ENCODE measurements around the gene PPFIA3. TPM values are rescaled to one million over a fixed set of nuclear protein-coding genes. Genes with fewer than 3 reads are reported as not detected.

PPFIA3 gene
- polyA plus RNA-seq, 2 of the 4 experiments (the other 2 are of a cell fraction): 3.2 to 7.3 TPM

DNA sequence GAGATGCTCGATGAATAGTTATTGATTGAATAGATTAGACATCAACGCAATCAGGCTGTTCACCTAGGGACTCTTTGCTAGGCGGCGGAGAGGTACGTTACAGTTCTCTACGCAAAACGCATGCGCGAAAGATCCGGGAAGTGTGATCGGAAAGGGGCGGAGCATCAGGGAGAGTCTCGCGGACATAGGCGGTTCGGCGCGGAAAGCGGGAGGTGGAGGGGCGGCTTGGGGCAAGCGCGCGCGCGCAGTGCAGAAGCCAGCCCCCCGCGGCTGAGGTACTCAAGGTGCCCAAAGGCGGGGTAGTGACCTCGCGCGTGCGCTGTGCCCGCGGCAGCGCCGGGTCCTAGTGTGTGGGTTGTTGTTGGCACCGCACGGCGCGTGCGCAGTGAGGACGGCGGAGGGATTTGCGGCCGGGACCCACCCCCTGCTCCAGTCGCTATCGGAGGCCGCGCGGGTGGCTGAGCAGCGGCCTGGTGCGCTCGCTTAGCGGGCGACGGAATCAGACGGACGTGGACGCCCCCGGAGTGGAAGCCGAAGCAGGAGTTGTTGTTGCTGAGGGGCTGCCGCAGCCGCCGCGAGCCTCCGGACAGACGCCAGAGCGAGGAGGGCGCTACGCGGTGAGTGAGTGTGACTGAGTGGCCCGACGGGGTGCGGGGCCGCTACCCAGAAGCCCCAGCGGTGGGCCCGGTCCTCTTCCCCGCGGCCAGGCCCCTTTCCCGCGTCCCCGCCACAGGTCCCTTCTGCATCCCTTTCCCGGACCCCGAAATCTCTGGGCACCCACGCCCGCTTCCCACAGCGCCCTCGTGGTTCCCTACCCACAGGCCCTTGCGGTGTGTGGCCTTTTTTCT is 34.1 kb upstream of the PPFIA3 start, which contains the start of gene SNRNP70 (continued):
- TF ChIP-seq, protein P1, sequence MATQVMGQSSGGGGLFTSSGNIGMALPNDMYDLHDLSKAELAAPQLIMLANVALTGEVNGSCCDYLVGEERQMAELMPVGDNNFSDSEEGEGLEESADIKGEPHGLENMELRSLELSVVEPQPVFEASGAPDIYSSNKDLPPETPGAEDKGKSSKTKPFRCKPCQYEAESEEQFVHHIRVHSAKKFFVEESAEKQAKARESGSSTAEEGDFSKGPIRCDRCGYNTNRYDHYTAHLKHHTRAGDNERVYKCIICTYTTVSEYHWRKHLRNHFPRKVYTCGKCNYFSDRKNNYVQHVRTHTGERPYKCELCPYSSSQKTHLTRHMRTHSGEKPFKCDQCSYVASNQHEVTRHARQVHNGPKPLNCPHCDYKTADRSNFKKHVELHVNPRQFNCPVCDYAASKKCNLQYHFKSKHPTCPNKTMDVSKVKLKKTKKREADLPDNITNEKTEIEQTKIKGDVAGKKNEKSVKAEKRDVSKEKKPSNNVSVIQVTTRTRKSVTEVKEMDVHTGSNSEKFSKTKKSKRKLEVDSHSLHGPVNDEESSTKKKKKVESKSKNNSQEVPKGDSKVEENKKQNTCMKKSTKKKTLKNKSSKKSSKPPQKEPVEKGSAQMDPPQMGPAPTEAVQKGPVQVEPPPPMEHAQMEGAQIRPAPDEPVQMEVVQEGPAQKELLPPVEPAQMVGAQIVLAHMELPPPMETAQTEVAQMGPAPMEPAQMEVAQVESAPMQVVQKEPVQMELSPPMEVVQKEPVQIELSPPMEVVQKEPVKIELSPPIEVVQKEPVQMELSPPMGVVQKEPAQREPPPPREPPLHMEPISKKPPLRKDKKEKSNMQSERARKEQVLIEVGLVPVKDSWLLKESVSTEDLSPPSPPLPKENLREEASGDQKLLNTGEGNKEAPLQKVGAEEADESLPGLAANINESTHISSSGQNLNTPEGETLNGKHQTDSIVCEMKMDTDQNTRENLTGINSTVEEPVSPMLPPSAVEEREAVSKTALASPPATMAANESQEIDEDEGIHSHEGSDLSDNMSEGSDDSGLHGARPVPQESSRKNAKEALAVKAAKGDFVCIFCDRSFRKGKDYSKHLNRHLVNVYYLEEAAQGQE (IDR thresholded peaks at IDR 0.05): peak; percentile 86
- TF ChIP-seq KDM5A (IDR thresholded peaks at IDR 0.05) (no peak), EHF (CRISPR knock-in tag; IDR thresholded peaks at IDR 0.05) (no peak), HOXB5 (CRISPR knock-in tag; IDR thresholded peaks at IDR 0.05) (no peak), EHMT2 (IDR thresholded peaks at IDR 0.05; ENCODE audit: low read depth) (no peak), JUN (IDR thresholded peaks at IDR 0.05) (peak; percentile 95 to 98), FOSL2 (IDR thresholded peaks at IDR 0.05) (no peak), FOSL2 (CRISPR knock-in tag; IDR thresholded peaks at IDR 0.05) (peak; percentile 36; the same call in 1 of the 2 replicates), HOXB13 (CRISPR knock-in tag; IDR thresholded peaks at IDR 0.05; ENCODE audit: low read depth) (no peak), CHD2 (IDR thresholded peaks at IDR 0.05; ENCODE audit: low read length, partially characterized antibody) (peak; percentile 88), GATA3 (IDR thresholded peaks at IDR 0.05; ENCODE audit: borderline replicate concordance) (peak; percentile 44; the same call in 1 of the 2 replicates), MYC (IDR thresholded peaks at IDR 0.05; ENCODE audit: borderline replicate concordance, low read length) (peak; percentile 57; the same call in 1 of the 2 replicates), KDM1A (IDR thresholded peaks at IDR 0.05; ENCODE audit: low read depth) (no peak), TP53 (CRISPR knock-in tag; IDR thresholded peaks at IDR 0.05) (peak; percentile 92), PHF8 (IDR thresholded peaks at IDR 0.05; ENCODE audit: borderline replicate concordance, low read depth) (peak; percentile 99), NFE2L2 (conservative IDR thresholded peaks at IDR 0.05; ENCODE audit: low read length) (no peak), HOXA7 (CRISPR knock-in tag; IDR thresholded peaks at IDR 0.05) (peak; percentile 44; the same call in 1 of the 2 replicates), RNF2 (IDR thresholded peaks at IDR 0.05; ENCODE audit: borderline replicate concordance, low read depth) (no peak), CEBPB (IDR thresholded peaks at IDR 0.05) (peak in 1 of 2 experiments; percentile 25; a peak in 1 of 4 replicates), SMC3 (IDR thresholded peaks at IDR 0.05) (no peak), POLR2A (IDR thresholded peaks at IDR 0.05; ENCODE audit: low read length) (peak; percentile 94), SREBF2 (IDR thresholded peaks at IDR 0.05) (no peak), POLR2AphosphoS2 (conservative IDR thresholded peaks at IDR 0.05; ENCODE audit: low read length) (no peak), MAFK (IDR thresholded peaks at IDR 0.05; ENCODE audit: partially characterized antibody) (no peak), FOSB (CRISPR knock-in tag; IDR thresholded peaks at IDR 0.05) (no peak), RAD21 (conservative IDR thresholded peaks at IDR 0.05 in 1 of 2, IDR thresholded peaks at IDR 0.05 in 1 of 2) (no peak)
- TF ChIP-seq, protein P2, sequence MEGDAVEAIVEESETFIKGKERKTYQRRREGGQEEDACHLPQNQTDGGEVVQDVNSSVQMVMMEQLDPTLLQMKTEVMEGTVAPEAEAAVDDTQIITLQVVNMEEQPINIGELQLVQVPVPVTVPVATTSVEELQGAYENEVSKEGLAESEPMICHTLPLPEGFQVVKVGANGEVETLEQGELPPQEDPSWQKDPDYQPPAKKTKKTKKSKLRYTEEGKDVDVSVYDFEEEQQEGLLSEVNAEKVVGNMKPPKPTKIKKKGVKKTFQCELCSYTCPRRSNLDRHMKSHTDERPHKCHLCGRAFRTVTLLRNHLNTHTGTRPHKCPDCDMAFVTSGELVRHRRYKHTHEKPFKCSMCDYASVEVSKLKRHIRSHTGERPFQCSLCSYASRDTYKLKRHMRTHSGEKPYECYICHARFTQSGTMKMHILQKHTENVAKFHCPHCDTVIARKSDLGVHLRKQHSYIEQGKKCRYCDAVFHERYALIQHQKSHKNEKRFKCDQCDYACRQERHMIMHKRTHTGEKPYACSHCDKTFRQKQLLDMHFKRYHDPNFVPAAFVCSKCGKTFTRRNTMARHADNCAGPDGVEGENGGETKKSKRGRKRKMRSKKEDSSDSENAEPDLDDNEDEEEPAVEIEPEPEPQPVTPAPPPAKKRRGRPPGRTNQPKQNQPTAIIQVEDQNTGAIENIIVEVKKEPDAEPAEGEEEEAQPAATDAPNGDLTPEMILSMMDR (IDR thresholded peaks at IDR 0.05): no peak
- TF ChIP-seq, protein P3, sequence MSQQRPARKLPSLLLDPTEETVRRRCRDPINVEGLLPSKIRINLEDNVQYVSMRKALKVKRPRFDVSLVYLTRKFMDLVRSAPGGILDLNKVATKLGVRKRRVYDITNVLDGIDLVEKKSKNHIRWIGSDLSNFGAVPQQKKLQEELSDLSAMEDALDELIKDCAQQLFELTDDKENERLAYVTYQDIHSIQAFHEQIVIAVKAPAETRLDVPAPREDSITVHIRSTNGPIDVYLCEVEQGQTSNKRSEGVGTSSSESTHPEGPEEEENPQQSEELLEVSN (IDR thresholded peaks at IDR 0.05; ENCODE audit: borderline replicate concordance, low read depth): peak; percentile 77
- TF ChIP-seq, protein P4, sequence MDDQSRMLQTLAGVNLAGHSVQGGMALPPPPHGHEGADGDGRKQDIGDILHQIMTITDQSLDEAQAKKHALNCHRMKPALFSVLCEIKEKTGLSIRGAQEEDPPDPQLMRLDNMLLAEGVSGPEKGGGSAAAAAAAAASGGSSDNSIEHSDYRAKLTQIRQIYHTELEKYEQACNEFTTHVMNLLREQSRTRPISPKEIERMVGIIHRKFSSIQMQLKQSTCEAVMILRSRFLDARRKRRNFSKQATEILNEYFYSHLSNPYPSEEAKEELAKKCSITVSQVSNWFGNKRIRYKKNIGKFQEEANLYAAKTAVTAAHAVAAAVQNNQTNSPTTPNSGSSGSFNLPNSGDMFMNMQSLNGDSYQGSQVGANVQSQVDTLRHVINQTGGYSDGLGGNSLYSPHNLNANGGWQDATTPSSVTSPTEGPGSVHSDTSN (IDR thresholded peaks at IDR 0.05): peak; percentile 92
- TF ChIP-seq, protein P5, sequence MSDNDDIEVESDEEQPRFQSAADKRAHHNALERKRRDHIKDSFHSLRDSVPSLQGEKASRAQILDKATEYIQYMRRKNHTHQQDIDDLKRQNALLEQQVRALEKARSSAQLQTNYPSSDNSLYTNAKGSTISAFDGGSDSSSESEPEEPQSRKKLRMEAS (IDR thresholded peaks at IDR 0.05): peak; percentile 96
